Activated naive CD4-positive, alpha-beta T cell treated with anti-CD3 and anti-CD28 coated beads, Interleukin-2, amount 50 U/mL, for 16 hours (primary cell): ENCODE data around the gene ACAD9.
"Not testable (repeated sequence)": the region's sequence is repeated elsewhere in the genome, so short reads cannot be mapped to it uniquely, and the experiment has no call there.

Experiments used
- DNase-seq: peaks from one replicate; pipeline ENCODE4 v3.0.0-alpha.2; 2020

ACAD9 gene

GRCh38 chr3:128903501-128903900, 24.1 kb downstream of the ACAD9 start:
- no peak for DNase-seq

GRCh38 chr3:128906031-128906803, 26.8 kb downstream of the ACAD9 start:
- no peak for DNase-seq

DNA sequence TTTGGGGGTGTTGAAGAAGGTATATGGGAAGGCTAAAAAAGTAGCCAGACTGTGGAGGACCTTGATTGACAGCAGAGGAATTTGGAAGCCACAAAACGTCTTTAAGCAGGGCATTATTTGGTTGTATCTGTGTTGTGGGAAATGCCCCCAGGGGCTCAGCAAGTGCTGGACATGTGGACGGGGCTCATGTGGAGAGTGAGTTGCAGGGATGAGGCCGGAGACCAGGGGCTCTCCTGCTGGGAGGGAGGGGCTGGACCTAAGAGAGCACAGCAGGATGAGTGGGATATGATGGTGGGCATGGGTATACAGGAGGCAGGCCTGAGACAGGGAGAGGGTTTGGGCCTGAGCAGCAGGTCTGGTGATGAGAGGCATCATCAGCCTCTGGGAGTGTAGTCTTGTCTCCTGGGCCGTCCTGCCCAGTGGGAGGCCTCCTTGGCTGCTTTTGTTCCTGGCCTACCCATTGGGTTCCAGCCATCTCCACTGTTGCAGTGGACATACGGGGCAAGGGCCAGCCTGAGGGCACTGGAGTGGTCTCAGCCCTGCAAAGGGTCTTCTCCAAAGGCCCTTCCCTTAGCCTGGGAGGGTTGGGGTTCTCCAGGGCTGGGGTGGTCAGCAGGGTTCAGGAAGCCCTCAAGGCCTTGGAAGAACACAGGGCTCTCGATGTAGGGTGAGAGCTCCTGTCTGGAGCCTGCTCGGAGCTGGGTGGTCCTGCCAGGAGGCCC, 27.5 kb downstream of the ACAD9 start:
- DNase-seq: no peak

GRCh38 chr3:128907706-128908445, 28.5 kb downstream of the ACAD9 start:
- no peak for DNase-seq

DNA sequence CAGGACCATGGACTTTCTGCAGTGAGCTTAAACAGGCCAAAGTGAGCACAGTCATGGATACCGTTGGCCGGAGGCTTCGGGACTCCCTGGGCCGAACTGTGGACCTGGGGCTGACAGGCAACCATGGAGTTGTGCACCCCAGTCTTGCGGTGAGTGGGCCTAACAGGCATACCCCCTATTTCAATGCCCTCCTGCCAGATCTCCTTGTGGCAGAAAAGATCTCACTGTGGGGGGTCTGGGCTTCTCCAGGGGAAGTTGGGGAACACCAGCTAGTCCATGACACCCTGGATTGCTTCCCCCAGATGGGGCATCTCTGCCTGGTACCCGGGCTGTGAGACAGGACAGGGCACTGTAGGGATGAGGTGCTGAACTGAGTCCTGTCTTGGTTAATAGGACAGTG, 29.5 kb downstream of the ACAD9 start:
- no peak for DNase-seq

GRCh38 chr3:128910006-128910405, 30.6 kb downstream of the ACAD9 start:
- no peak for DNase-seq

- DNase-seq: no peak
These were observed 32.5 kb downstream of the ACAD9 start for GRCh38 chr3:128911911-128912310.

DNA sequence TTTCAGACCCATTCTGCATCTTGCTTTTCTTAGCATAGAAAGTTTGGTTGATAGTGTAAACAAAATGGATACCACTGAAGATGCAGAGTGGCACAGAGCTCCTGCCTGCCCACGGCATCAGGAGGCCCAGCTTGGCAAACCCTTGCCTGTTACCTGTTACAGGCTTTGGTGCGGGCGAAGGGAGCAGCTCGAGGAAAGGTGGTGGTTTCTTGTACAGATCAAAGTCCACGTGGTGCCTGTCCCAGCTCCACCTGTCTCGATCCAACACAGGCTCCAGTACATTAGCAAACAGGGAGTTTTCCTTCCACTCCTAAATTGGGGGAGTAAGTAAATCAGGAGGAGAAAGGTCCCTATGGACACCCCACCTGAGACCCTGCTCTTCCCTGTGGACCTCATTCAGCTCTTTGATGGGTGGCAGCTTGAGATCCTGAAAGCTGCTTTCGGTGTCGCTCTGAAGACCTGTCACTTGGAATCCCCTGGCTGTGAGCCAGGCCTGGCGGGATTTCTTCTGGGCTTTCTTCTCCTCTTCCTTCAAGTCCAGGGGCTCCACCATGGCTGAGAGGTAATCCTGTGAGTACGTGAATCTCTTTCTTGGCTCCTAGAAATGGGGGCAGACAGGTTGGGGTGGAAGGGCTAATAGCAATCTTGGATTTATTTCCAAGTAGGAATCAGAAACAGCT, 35.7 kb downstream of the ACAD9 start:
- no peak for DNase-seq

- no peak for DNase-seq
These were observed 37.9 kb downstream of the ACAD9 start for GRCh38 chr3:128917291-128917690.

DNA sequence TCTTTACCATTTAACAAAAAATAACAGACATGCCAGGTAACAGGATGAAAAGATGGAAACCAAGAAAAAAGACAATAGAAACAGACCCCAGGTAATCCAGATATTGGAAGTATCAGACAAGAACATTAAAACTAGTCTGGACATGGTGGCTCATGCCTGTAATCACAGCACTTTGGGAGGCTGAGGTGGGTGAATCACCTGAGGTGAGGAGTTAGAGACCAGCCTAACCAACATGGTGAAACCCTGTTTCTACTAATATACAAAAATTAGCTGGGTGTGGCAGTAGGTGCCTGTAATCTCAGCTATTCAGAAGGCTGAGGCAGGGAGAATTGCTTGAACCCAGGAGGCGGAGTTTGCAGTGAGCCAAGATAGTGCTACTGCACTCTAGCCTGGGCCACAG, 40.6 kb downstream of the ACAD9 start:
- no peak for DNase-seq

- peak; percentile 51 for DNase-seq
These were observed 43.5 kb downstream of the ACAD9 start for GRCh38 chr3:128922804-128923459.

GRCh38 chr3:128923576-128923975, 44.2 kb downstream of the ACAD9 start:
- no peak for DNase-seq

DNA sequence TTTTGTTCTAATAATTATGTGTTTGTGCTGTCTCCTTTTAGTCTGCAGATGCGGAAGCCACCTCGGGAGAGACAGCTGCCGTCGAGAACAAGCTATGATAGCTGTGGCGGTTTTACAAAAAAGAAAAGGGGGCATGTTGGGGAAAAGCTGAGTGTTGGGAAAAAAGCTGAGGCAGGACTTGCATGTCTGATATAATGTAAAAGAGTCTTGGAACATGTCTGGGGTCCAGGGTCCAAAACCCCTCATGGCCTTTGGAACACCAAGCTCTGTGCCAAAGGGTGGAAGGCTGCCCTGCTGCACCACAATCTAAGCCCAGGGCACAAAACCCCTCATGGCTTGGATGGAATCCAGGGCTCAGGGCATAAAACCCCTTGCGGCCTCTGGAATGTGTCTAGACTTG, 44.6 kb downstream of the ACAD9 start:
- DNase-seq: not testable (repeated sequence)

DNA sequence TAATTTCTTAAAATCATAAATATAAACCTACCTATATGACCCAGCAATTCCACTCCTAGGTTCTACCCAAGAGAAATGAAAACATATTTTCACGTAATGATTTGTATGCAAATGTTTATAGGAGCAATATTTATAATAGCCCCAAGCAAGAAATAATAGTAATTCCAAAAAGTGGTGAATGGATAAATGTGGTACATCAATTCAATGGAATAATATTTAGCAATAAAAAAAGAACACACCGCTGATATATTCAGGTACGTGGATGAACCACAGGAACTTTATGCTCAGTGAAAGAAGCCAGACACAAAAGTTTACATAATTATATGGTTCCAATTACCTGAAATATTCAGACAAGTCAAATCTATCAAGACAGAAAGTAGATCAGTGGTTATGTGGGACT, 49.9 kb downstream of the ACAD9 start:
- DNase-seq: no peak

GRCh38 chr3:128931046-128931445, 51.6 kb downstream of the ACAD9 start:
- DNase-seq: no peak

- no peak for DNase-seq
These were observed 53.2 kb downstream of the ACAD9 start for GRCh38 chr3:128932516-128933212.

DNA sequence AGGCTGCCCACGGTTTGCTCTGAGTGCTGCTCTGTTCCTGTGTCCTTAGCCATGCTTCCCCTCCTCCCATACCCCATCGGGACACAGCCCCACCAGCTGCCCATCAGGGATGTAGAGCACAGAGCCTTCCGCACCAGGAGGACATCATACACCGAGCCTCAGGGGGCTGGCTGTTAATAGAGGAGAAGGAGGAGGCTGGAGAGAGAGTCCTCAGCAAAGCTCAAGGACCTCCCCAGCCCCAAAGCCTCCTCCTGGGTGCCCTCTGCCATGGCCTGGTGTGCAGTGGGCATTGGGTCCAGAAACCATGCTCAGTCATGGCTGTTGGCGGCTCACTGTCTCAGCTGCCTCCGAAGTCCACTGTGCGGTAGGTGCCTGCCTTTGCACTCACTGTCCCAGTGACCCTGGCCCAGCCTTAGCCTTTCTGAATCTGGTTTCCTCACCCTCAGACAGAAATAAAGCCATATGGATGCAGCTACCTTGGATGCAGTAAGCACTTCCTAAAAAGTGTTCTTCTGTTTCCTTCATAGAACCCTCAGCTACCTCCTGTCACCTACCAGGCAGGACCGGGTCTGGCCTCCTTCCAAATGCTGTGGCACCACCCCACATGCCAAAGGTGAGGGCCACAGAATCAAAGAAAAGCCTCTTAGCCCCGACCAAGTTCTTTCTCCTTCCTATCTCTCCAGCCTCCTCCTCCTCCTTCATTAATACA, 53.9 kb downstream of the ACAD9 start:
- DNase-seq: no peak

DNA sequence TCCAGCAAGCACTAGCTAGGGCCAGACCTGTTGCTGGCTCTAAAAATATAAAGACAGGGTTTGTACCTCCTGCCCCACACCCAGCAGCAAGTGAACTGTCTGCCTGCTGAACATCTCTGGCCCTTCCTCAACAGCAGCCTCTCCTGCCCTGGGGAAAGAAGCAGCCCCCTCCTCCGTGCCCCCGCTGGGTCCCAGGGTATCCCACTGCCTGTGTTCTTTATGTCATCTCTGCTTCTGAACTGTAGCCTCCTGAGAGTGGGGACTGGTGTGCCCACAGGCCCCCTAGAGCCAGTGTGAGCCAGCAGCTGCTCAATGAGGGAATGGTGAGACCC, 54.5 kb downstream of the ACAD9 start:
- DNase-seq: no peak

- DNase-seq: no peak
These were observed 56.5 kb downstream of the ACAD9 start for GRCh38 chr3:128935922-128936321.

- DNase-seq: no peak
These were observed 56.9 kb downstream of the ACAD9 start for GRCh38 chr3:128936341-128936740.

DNA sequence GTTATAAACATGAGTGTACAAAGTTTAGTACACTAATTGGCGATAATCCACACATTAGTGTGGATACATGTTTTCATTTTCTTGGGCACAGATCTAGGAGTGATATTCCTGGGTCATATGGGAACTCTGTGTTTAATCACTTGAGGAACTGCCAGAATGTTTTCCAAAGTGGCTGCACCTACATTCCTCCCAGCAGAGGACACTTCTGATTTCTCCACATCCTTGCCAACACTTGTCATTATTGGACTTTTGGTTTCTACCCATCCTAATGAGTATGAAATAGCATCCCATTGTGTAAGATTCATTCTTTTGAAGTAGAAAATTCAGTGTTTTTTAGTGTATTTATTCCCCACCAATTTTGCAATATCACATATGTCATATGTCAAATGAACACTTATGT, 60.8 kb downstream of the ACAD9 start:
- DNase-seq: no peak
